Astrocyte of the cerebellum (primary cell): ENCODE measurements around the gene ZDHHC3.
A peak's percentile ranks its signal among the peaks of the same experiment; 100 is the strongest.

Experiments used
- DNase-seq: peaks from one replicate; pipeline ENCODE4 v3.0.0-alpha.2; 2011; ENCODE audit warnings: low read depth
- H3K4me3 ChIP-seq: 2 replicates; pipeline ENCODE4 v1.5.1; 2011; ENCODE audit warnings: mild to moderate bottlenecking, low read depth, low read length, moderate library complexity
- in situ Hi-C: cut with HindIII; loops from 2 replicates; pipeline ENCODE4 v1.10.0; 2017; ENCODE audit warnings: low sequenced_read_pairs
- TF ChIP-seq, protein P1 (sequence below): IDR thresholded peaks from 2 replicates; pipeline ENCODE4 v1.5.1; 2012; ENCODE audit warnings: low read length, low read depth, moderate library complexity, mild to moderate bottlenecking; ENCODE audit errors: missing control alignments

Gene ZDHHC3, protein sequence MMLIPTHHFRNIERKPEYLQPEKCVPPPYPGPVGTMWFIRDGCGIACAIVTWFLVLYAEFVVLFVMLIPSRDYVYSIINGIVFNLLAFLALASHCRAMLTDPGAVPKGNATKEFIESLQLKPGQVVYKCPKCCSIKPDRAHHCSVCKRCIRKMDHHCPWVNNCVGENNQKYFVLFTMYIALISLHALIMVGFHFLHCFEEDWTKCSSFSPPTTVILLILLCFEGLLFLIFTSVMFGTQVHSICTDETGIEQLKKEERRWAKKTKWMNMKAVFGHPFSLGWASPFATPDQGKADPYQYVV

DNA sequence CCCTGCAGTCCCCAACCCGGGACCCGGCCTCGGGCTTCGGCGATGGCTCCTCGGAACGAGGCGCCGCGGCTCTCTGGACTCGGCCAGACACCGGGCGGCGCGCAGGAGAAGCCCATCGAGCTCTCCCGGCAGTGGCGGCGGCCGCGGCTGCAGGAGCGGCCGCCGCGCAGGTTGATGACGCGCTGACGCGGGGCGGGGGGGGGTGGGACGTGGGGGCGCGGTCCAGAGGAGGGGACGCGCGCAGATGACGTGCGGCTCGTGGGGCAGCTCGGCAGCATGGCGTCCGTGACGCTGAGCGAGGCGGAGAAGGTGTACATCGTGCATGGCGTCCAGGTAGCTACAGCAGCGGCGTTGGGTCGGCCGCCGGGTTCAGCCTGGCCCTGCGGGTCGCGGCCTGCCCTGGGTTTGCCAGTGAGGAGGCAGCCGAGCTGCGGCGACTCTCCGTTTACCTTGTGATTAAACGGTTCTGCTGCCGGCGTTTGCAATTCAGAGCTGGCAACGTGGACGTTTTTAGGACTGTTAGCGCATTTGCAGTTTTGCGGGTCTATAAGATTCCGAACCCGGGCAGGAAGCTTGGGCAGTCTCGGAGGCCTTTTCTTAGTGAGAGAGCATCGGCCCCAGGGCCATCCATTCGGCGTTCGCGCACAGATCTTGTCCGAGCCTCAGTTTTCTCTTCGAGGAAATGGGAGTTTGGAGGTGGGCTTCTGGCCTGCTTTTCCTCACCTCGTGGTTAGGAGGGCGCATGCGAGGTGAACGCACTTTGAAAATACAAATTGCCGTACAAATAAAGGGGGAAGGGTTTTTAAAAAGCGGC, at the start of gene ZDHHC3, which contains the start of gene EXOSC7:
ZDHHC3 (minus strand) TSS at position 173 of the 814 bp plus-strand sequence. CDS start 16,738 bp downstream, outside the sequence.
EXOSC7 (plus strand) TSS at position 243 of the 814 bp plus-strand sequence; CDS start at position 277, 34 bp downstream.
- in situ Hi-C loops = no loop called here
- DNase-seq = peak; percentile 56
- peak within 1 kb of the TSS; percentile 98 for H3K4me3 ChIP-seq
- TF ChIP-seq, protein P1, sequence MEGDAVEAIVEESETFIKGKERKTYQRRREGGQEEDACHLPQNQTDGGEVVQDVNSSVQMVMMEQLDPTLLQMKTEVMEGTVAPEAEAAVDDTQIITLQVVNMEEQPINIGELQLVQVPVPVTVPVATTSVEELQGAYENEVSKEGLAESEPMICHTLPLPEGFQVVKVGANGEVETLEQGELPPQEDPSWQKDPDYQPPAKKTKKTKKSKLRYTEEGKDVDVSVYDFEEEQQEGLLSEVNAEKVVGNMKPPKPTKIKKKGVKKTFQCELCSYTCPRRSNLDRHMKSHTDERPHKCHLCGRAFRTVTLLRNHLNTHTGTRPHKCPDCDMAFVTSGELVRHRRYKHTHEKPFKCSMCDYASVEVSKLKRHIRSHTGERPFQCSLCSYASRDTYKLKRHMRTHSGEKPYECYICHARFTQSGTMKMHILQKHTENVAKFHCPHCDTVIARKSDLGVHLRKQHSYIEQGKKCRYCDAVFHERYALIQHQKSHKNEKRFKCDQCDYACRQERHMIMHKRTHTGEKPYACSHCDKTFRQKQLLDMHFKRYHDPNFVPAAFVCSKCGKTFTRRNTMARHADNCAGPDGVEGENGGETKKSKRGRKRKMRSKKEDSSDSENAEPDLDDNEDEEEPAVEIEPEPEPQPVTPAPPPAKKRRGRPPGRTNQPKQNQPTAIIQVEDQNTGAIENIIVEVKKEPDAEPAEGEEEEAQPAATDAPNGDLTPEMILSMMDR = no peak

DNA sequence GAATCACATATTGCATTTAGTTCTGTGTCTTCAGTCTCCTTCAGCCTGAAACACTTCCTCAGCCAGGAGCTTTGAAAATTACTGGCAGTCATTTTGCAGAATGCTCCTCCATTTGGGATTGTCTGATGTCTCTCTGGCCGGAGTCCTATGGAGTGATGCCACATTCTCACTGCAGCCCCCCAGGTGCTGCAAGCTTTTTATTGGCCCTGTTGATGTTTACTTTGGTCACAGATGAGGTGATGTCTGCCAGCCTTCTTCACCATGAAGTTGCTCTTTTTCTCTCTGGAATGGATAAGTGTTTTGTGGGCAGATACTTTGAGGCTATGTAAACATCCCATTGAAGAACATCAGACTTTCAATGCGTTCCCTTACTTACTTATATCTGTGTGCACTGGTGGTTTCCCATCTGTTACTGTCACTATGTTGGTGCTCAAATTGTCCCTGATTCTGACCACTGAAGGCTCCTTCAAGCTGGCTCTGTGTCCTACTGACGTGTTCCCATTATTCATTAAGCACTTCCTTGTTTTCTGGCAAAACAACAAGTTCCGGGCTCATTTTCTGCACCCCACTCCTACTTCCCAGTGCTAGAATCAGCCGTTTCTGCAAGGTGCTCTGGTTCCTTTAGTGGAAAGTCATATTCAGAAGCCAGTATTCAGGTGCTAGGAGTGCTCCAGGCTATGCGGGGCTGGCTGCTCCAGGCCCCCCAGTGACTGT, 48.7 kb upstream of the ZDHHC3 start:
- DNase-seq = no peak
- in situ Hi-C loops = loop anchor here (25.0 kb wide), 2 partner anchors 188 to 638 kb away; no protein-coding TSS in a partner anchor
- H3K4me3 ChIP-seq = no peak overlapping the region
- TF ChIP-seq, protein P1 = no peak

DNA sequence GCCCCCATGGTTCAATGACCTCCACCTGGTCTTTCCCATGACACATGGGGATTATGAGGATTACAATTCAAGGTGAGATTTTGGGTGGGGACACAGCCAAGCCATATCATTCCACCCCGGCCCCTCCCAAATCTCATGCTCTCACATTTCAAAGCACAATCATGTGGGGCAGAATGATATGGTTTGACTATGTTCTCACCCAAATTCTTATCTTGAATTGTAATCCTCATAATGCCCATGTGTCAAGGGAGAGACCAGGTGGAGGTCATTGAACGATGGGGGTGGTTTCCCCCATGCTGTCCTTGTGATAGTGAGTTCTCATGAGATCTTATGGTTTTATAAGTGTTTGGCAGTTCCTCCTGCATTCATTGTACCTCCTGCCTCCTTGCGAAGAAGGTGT, 47.7 kb upstream of the ZDHHC3 start:
- in situ Hi-C loops = no loop called here
- no peak for DNase-seq
- no peak overlapping the region for H3K4me3 ChIP-seq
- TF ChIP-seq, protein P1 = no peak

DNA sequence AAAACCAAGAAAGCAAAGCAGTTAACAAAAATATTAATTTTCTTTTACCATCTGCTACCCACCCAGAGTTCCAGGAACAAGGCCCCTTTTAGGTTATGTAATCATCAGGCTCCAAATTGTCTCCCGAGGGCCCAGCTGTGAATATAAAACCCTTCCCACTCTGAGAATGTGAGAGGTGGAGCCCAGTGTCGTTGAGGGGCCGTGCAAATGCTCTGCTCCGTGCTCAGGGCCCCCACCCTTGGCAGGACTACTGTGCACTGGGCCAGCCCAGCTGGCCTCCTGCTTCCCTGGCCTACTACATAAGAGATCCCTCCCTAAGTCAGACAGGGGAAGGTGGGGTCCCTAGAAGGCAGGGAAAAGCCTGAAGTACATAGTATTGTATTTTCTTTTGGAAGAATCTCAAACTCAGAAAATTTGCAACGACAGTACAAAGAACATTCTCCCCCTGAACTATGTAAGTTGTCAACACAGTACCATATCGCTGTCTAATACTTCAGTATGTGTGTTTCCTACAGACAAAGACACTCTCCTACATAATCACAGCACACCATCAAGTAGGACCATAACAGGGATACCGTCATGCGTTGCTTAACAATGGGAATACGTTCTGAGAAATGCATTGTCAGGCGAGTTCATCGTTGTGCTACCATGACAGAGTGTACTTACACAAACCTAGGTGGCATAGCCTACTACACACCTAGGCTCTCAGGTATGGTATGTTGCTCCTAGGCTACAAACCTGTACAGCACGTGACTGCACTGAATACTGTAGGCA, 45.7 kb upstream of the ZDHHC3 start:
- no peak for DNase-seq
- H3K4me3 ChIP-seq = no peak overlapping the region
- in situ Hi-C loops = no loop called here
- TF ChIP-seq, protein P1 = no peak

DNA sequence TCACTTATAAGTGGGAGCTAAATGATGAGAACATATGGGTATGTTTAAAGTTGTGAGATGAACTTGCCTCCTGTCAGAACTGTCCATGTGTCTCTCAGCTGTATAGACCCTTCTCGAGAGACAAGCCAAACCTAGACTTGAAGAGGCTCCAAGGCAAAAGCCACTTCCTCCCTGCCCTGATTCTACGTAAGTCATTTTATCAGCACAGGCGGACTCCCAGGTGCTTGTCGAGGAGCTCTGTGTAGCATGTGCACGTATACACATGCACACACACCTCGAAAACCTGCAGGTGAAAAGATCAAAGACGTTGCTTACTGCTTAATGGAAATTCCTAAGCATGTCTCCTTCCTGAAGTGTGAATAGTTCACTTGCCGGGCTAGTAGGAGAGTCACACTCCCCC, 44.6 kb upstream of the ZDHHC3 start:
- no peak overlapping the region for H3K4me3 ChIP-seq
- TF ChIP-seq, protein P1 = no peak
- no peak for DNase-seq
- in situ Hi-C loops = no loop called here
